ENCODE measurements around the gene CCSER2.

DNA sequence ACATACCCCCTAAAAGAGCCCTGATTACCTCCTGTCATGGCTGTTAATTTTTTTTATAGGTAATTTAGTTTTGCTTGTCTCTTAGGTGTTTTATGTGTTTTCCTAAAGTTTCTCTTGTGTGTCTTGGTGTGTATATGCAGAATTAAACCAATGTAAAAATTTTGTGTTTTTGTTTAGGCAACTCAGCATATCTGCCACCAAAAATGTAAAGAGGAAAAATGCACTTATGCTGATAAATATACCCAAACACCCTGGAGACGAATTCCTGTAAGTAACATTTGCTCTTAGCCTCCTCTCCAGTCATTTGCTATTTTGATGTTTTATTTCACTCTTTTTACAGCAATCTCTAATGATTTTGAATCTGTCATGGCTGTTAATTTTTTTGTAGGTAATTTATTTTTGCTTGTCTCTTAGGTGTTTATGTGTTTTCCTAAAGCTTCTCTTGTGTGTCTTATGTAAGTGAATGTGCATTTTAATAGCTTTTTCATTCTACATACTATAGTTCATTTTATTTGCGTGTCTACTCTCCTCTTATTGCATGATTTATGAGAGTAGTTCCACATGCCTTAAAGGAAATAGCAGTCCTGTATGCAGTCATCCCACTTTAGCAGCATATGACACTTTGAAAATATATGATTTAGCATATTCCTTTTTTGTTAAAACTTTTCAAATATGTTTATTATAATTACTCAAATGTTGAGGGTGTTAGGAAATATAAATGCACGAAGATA is 149.2 kb downstream of the CCSER2 start:
- TF ChIP-seq POLR2A (IDR thresholded peaks at IDR 0.05), result no peak
- TF ChIP-seq, protein P1, sequence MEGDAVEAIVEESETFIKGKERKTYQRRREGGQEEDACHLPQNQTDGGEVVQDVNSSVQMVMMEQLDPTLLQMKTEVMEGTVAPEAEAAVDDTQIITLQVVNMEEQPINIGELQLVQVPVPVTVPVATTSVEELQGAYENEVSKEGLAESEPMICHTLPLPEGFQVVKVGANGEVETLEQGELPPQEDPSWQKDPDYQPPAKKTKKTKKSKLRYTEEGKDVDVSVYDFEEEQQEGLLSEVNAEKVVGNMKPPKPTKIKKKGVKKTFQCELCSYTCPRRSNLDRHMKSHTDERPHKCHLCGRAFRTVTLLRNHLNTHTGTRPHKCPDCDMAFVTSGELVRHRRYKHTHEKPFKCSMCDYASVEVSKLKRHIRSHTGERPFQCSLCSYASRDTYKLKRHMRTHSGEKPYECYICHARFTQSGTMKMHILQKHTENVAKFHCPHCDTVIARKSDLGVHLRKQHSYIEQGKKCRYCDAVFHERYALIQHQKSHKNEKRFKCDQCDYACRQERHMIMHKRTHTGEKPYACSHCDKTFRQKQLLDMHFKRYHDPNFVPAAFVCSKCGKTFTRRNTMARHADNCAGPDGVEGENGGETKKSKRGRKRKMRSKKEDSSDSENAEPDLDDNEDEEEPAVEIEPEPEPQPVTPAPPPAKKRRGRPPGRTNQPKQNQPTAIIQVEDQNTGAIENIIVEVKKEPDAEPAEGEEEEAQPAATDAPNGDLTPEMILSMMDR (IDR thresholded peaks at IDR 0.05), result no peak
